Nephron (organoid): ENCODE data around the gene EPG5.

Experiments
- H3K27ac Mint-ChIP-seq, 3 experiments: 2 replicates each; pipeline ENCODE4 v1.8.0; 2020; ENCODE audit warnings: mixed read lengths in 3 of 3, mild to moderate bottlenecking in 2 of 3, moderate library complexity in 1 of 3
- H3K27me3 Mint-ChIP-seq: 2 replicates; pipeline ENCODE4 v1.8.0; 2021; ENCODE audit warnings: low read depth, mild to moderate bottlenecking, moderate library complexity, mixed read lengths
- H3K36me3 Mint-ChIP-seq: 2 replicates; pipeline ENCODE4 v1.8.0; 2020; ENCODE audit warnings: low read depth, mixed read lengths
- H3K4me1 Mint-ChIP-seq: 2 replicates; pipeline ENCODE4 v1.8.0; 2020; ENCODE audit warnings: mixed read lengths
- H3K4me3 Mint-ChIP-seq, 3 experiments: 2 replicates each; pipeline ENCODE4 v1.8.0; 2020; ENCODE audit warnings: mild to moderate bottlenecking in 3 of 3, mixed read lengths in 3 of 3, moderate library complexity in 2 of 3
- H3K9me3 Mint-ChIP-seq: 2 replicates; pipeline ENCODE4 v1.8.0; 2020; ENCODE audit warnings: mixed read lengths
- CTCF ChIP-seq, 3 experiments: fragments of 200-600 bp; sonication (generic); IDR thresholded peaks; one replicate each; pipeline ENCODE4 v1.5.0; 2021; ENCODE audit warnings: antibody characterized with exemption in 3 of 3; ENCODE audit not compliant: unreplicated experiment in 3 of 3

The EPG5 gene

GRCh38 chr18:45984546-45985235 is 17.6 kb upstream of the EPG5 start:
- Mint-ChIP-seq H3K4me3 (no peak overlapping the region), H3K27me3 (no peaks in the 10 kb centered on the region), H3K9me3 (no peaks in the 10 kb centered on the region), H3K27ac (no peak overlapping the region), H3K36me3 (peaks cover 20% of the 10 kb centered on the region), H3K4me1 (no peaks in the 10 kb centered on the region)
- TF ChIP-seq CTCF (IDR thresholded peaks at IDR 0.05; ENCODE audit: unreplicated experiment in 3 of 3) = no peak

- TF ChIP-seq CTCF (IDR thresholded peaks at IDR 0.05; ENCODE audit: unreplicated experiment in 3 of 3) = no peak
- Mint-ChIP-seq H3K4me3 (no peak overlapping the region), H3K27ac (no peak overlapping the region), H3K27me3 (no peaks in the 10 kb centered on the region), H3K36me3 (no peaks in the 10 kb centered on the region), H3K9me3 (no peaks in the 10 kb centered on the region), H3K4me1 (no peaks in the 10 kb centered on the region)
Observed at GRCh38 chr18:45981821-45982220, 14.7 kb upstream of the EPG5 start.

- TF ChIP-seq CTCF (IDR thresholded peaks at IDR 0.05; ENCODE audit: unreplicated experiment in 3 of 3) = no peak
- Mint-ChIP-seq H3K27ac (no peak overlapping the region), H3K36me3 (no peaks in the 10 kb centered on the region), H3K27me3 (no peaks in the 10 kb centered on the region), H3K9me3 (no peaks in the 10 kb centered on the region), H3K4me1 (no peaks in the 10 kb centered on the region), H3K4me3 (no peak overlapping the region)
Observed at GRCh38 chr18:45980229-45980628, 13.1 kb upstream of the EPG5 start.

GRCh38 chr18:45978084-45978483 is 11.0 kb upstream of the EPG5 start:
- Mint-ChIP-seq H3K27me3 (no peaks in the 10 kb centered on the region), H3K9me3 (no peaks in the 10 kb centered on the region), H3K36me3 (no peaks in the 10 kb centered on the region), H3K27ac (no peak overlapping the region), H3K4me1 (peaks cover 5% of the 10 kb centered on the region), H3K4me3 (no peak overlapping the region)
- TF ChIP-seq CTCF (IDR thresholded peaks at IDR 0.05; ENCODE audit: unreplicated experiment in 3 of 3) = no peak

GRCh38 chr18:45976974-45977373 is 9.8 kb upstream of the EPG5 start:
- no peaks in the 10 kb centered on the region for H3K27me3 Mint-ChIP-seq
- H3K4me1 Mint-ChIP-seq = peaks cover 5% of the 10 kb centered on the region
- TF ChIP-seq CTCF (IDR thresholded peaks at IDR 0.05; ENCODE audit: unreplicated experiment in 3 of 3) = no peak
- H3K4me3 Mint-ChIP-seq = no peak overlapping the region
- H3K9me3 Mint-ChIP-seq = no peaks in the 10 kb centered on the region
- H3K36me3 Mint-ChIP-seq = no peaks in the 10 kb centered on the region
- no peak overlapping the region for H3K27ac Mint-ChIP-seq

- Mint-ChIP-seq H3K9me3 (no peaks in the 10 kb centered on the region), H3K36me3 (no peaks in the 10 kb centered on the region), H3K4me1 (peaks cover 5% of the 10 kb centered on the region), H3K27me3 (no peaks in the 10 kb centered on the region), H3K27ac (no peak overlapping the region), H3K4me3 (no peak overlapping the region)
- TF ChIP-seq CTCF (IDR thresholded peaks at IDR 0.05; ENCODE audit: unreplicated experiment in 3 of 3) = no peak
Observed at GRCh38 chr18:45976566-45976965, 9.4 kb upstream of the EPG5 start.
